Activated naive CD4-positive, alpha-beta T cell treated with anti-CD3 and anti-CD28 coated beads for 36 hours (primary cell): ENCODE results near the gene CNGB1. TPM values are rescaled to one million over a fixed set of nuclear protein-coding genes. Genes with fewer than 3 reads are reported as not detected.
"Not testable (repeated sequence)": the region's sequence is repeated elsewhere in the genome, so short reads cannot be mapped to it uniquely, and the experiment has no call there.

Source experiments
- CTCF ChIA-PET: fragments of 350-600 bp; sonication (Branson Sonifier 250); formaldehyde crosslinking; loops from one replicate; lab custom pipeline; 2021; ENCODE audit warnings: antibody characterized with exemption; lab: Charles Lee
- DNase-seq: peaks from one replicate; pipeline ENCODE4 v3.0.0-alpha.2; 2020
- H3K27ac Mint-ChIP-seq: one replicate; pipeline ENCODE4 v1.8.0; 2021; ENCODE audit warnings: mild to moderate bottlenecking, mixed read lengths
- H3K27me3 Mint-ChIP-seq: one replicate; pipeline ENCODE4 v1.8.0; 2021; ENCODE audit warnings: low read depth, mixed read lengths
- H3K36me3 Mint-ChIP-seq: one replicate; pipeline ENCODE4 v1.8.0; 2021; ENCODE audit warnings: low read depth, mixed read lengths
- H3K4me1 Mint-ChIP-seq: one replicate; pipeline ENCODE4 v1.8.0; 2021; ENCODE audit warnings: low read depth, mixed read lengths
- H3K4me3 Mint-ChIP-seq: one replicate; pipeline ENCODE4 v1.8.0; 2021; ENCODE audit warnings: mild to moderate bottlenecking, moderate library complexity, mixed read lengths
- H3K9me3 Mint-ChIP-seq: one replicate; pipeline ENCODE4 v1.8.0; 2021; ENCODE audit warnings: mixed read lengths
- intact Hi-C: fragments of 100-400 bp; cut with micrococcal nuclease; formaldehyde crosslinking; loops from one replicate; pipeline ENCODE4 v1.15.1; 2023
- total RNA-seq, 2 experiments: library from RNA; stranded (reverse); gene quantifications; one replicate each; pipeline ENCODE4 v1.2.3, GENCODE V29; 2021

The CNGB1 gene
- total RNA-seq, 2 experiments from 2014 or later: not detected

- H3K27ac Mint-ChIP-seq, H3K9me3 Mint-ChIP-seq, DNase-seq, H3K4me3 Mint-ChIP-seq, H3K4me1 Mint-ChIP-seq, CTCF ChIA-PET, intact Hi-C loops, H3K36me3 Mint-ChIP-seq, H3K27me3 Mint-ChIP-seq: not testable (repeated sequence)
Measured at GRCh38 chr16:57917489-57917888, 53.4 kb downstream of the CNGB1 start.

DNA sequence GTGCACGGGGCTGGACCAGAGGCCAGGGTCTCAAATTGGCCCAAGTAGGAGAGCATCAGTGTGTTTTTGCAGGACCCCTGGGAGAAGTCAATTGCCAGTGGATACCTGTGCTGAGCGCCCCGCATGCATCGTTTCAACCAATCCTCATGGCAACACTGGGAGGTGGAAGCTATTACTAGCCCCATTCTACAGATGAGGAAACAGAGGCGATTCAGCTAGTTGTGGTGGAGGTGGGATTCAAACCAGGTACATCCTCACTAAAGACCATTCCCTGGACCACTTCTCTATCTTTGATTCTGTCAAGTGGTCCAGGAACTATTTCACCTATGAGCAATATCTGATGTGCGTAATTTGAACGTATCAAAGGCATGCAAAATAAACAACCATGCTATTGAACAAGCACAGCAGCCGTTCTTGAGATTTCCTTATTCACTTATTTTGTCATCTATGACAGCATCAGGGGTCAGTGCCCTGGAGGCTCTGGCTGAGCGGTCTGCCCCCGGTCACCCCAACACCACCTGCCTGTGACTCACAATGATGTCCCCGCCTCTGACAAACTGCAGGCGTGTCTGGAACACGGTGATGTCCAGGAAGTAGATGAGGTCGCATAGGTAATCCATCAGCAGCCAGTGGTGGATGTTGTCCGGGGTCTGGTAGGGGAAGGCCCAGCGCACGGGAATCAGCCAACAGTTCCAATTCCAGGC, 54.0 kb downstream of the CNGB1 start:
- no peaks in the 10 kb centered on the region for H3K36me3 Mint-ChIP-seq
- intact Hi-C loops: no loop called here
- H3K9me3 Mint-ChIP-seq: no peaks in the 10 kb centered on the region
- H3K4me3 Mint-ChIP-seq: no peak overlapping the region
- H3K27me3 Mint-ChIP-seq: no peaks in the 10 kb centered on the region
- no peaks in the 10 kb centered on the region for H3K4me1 Mint-ChIP-seq
- H3K27ac Mint-ChIP-seq: no peak overlapping the region
- CTCF ChIA-PET: interaction anchor here (0.6 kb wide), 1 partner anchor 113 kb away, joined by 4 read pairs; no protein-coding TSS in a partner anchor
- no peak for DNase-seq

DNA sequence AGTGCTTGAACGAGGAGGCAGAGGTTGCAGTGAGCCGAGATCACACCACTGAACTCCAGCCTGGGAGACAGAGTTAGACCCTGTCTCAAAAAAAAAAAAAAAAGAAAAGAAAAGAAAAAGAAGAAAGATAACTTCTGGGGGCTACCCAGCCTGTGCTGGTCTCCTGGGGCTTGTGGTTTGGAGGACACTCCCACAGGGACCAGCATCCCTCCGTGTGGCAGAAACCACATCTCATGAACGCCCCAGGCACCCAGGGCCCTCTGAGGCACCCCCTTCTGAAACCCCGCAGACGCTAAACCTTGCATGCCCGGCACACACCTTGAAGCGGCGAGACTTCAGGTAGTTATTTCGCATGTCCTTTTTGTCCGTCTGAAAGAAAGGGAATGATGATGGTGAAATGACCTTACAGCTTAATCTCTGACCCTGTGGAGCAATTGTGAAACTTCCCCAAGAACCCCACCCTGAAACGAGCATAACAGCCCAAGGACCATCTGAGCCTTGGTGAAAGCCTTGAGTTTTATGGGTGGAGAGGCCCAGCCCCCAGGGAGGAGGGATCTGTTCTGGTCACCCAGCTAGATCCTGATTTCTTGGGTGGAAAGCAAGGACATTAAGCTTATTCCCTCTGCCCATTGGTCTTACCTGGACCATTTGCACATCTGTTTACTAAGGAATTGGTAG, 55.0 kb downstream of the CNGB1 start:
- CTCF ChIA-PET: no interaction called here
- Mint-ChIP-seq H3K4me1 (no peaks in the 10 kb centered on the region), H3K27ac (no peak overlapping the region), H3K36me3 (no peaks in the 10 kb centered on the region), H3K9me3 (no peaks in the 10 kb centered on the region), H3K27me3 (no peaks in the 10 kb centered on the region), H3K4me3 (no peak overlapping the region)
- no peak for DNase-seq
- intact Hi-C loops: no loop called here

DNA sequence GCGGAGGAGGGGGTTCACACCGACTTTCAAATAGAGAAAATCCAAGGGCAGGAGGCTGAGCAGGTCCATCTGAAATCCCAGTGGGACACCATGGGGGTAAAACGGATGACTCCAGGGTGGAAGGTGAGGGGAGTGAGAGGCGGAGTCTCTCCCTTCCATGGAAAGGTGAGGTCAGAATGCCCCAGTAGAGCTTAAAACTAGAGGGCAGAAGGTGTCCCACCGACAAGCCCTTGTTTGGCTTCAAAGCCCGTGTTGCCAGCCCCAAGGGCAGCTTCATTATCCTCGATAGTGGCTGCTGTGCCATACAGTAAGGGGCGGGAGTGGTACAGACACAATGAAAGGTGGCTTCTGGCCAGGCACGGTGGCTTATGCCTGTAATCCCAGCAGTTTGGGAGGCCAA, 55.7 kb downstream of the CNGB1 start:
- Mint-ChIP-seq H3K9me3 (no peaks in the 10 kb centered on the region), H3K27me3 (no peaks in the 10 kb centered on the region), H3K27ac (no peak overlapping the region), H3K4me1 (no peaks in the 10 kb centered on the region), H3K36me3 (no peaks in the 10 kb centered on the region), H3K4me3 (no peak overlapping the region)
- no peak for DNase-seq
- intact Hi-C loops: no loop called here
- CTCF ChIA-PET: no interaction called here

- no peak for DNase-seq
- H3K27me3 Mint-ChIP-seq: no peaks in the 10 kb centered on the region
- H3K36me3 Mint-ChIP-seq: no peaks in the 10 kb centered on the region
- no peak overlapping the region for H3K4me3 Mint-ChIP-seq
- intact Hi-C loops: no loop called here
- no peaks in the 10 kb centered on the region for H3K4me1 Mint-ChIP-seq
- no peak overlapping the region for H3K27ac Mint-ChIP-seq
- CTCF ChIA-PET: no interaction called here
- H3K9me3 Mint-ChIP-seq: no peaks in the 10 kb centered on the region
Measured at GRCh38 chr16:57914244-57915173, 56.4 kb downstream of the CNGB1 start.

- CTCF ChIA-PET: no interaction called here
- no peaks in the 10 kb centered on the region for H3K27me3 Mint-ChIP-seq
- no peak overlapping the region for H3K27ac Mint-ChIP-seq
- intact Hi-C loops: no loop called here
- no peaks in the 10 kb centered on the region for H3K36me3 Mint-ChIP-seq
- DNase-seq: no peak
- no peaks in the 10 kb centered on the region for H3K9me3 Mint-ChIP-seq
- no peak overlapping the region for H3K4me3 Mint-ChIP-seq
- H3K4me1 Mint-ChIP-seq: no peaks in the 10 kb centered on the region
Measured at GRCh38 chr16:57912529-57913260, 58.2 kb downstream of the CNGB1 start.

- intact Hi-C loops: no loop called here
- H3K36me3 Mint-ChIP-seq: no peaks in the 10 kb centered on the region
- no peak for DNase-seq
- no peak overlapping the region for H3K4me3 Mint-ChIP-seq
- H3K27ac Mint-ChIP-seq: no peak overlapping the region
- no peaks in the 10 kb centered on the region for H3K4me1 Mint-ChIP-seq
- H3K27me3 Mint-ChIP-seq: no peaks in the 10 kb centered on the region
- H3K9me3 Mint-ChIP-seq: no peaks in the 10 kb centered on the region
- CTCF ChIA-PET: no interaction called here
Measured at GRCh38 chr16:57911743-57912142, 59.2 kb downstream of the CNGB1 start.

- Mint-ChIP-seq H3K27ac (no peak overlapping the region), H3K36me3 (no peaks in the 10 kb centered on the region), H3K9me3 (no peaks in the 10 kb centered on the region), H3K4me1 (peaks cover 2% of the 10 kb centered on the region), H3K27me3 (no peaks in the 10 kb centered on the region), H3K4me3 (no peak overlapping the region)
- no peak for DNase-seq
- CTCF ChIA-PET: no interaction called here
- intact Hi-C loops: no loop called here
Measured at GRCh38 chr16:57910696-57911095, 60.2 kb downstream of the CNGB1 start.

- Mint-ChIP-seq H3K27me3 (no peaks in the 10 kb centered on the region), H3K36me3 (no peaks in the 10 kb centered on the region), H3K4me1 (peaks cover 2% of the 10 kb centered on the region), H3K9me3 (no peaks in the 10 kb centered on the region), H3K27ac (peak overlapping the region; percentile 34), H3K4me3 (no peak overlapping the region)
- no peak for DNase-seq
- CTCF ChIA-PET: interaction anchor here (0.5 to 2.5 kb wide), 2 partner anchors 10 to 28 kb away, joined by 3 to 10 read pairs; no protein-coding TSS in a partner anchor
- intact Hi-C loops: no loop called here
Measured at GRCh38 chr16:57908409-57908987, 62.4 kb downstream of the CNGB1 start.

DNA sequence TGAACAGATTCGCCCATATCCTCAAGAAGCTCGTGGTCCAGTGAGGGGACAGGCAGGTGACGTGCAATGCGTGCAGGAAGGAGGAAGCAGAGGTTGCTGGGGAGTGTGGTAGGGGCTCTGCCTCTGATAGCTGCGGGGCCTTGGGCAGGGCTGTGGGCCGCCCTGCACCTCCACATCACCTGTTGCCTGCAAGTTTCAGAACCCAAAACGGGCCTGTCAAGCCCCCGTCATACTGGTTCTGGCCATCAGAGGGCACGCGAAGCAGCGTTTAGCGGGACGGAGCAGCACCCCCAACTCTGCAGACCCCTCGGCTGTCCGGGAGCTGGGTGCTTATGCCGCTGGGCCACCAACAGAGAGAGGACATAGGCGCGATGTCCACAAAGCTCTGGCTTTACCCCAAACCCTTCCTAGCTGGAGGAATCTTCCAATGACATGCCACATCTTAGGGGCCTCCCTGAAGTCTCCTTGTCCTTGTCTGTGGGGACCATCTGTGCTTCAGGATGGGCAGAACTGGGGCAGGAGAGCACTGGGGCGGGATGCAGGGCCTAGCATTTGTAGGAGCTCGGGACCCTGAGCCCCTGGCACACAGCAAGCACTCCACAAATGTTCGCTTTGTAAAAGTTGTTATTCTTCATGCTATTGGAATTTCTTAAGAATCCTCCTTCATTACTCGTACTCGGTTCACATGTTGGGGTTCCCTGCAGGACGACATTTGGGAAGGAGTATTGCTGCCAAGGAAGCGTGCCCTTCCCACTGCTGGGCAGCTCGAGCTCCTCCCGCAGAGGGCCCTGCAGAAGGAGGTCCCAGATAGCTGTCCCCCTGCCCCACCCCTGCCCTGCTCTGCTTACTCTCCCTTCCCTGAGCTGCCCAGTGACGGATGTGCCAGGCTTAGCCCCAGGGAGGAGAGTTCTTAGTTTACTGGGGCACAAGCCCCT, 64.3 kb downstream of the CNGB1 start:
- intact Hi-C loops: no loop called here
- no peak overlapping the region for H3K4me3 Mint-ChIP-seq
- H3K27ac Mint-ChIP-seq: no peak overlapping the region
- H3K4me1 Mint-ChIP-seq: peaks cover 2% of the 10 kb centered on the region
- DNase-seq: peak; percentile 32
- no peaks in the 10 kb centered on the region for H3K27me3 Mint-ChIP-seq
- H3K9me3 Mint-ChIP-seq: no peaks in the 10 kb centered on the region
- CTCF ChIA-PET: interaction anchor here (0.5 to 2.5 kb wide), 16 partner anchors 9 to 1160 kb away, joined by 3 to 10 read pairs (median 4); no protein-coding TSS in a partner anchor
- no peaks in the 10 kb centered on the region for H3K36me3 Mint-ChIP-seq

- DNase-seq: no peak
- Mint-ChIP-seq H3K27me3 (peaks cover 3% of the 10 kb centered on the region), H3K4me1 (peaks cover 2% of the 10 kb centered on the region), H3K27ac (no peak overlapping the region), H3K4me3 (no peak overlapping the region), H3K9me3 (no peaks in the 10 kb centered on the region), H3K36me3 (no peaks in the 10 kb centered on the region)
- intact Hi-C loops: no loop called here
- CTCF ChIA-PET: no interaction called here
Measured at GRCh38 chr16:57904101-57904500, 66.8 kb downstream of the CNGB1 start.
